ENCODE data around the gene BAIAP2.
A peak's percentile ranks its signal among the peaks of the same experiment; 100 is the strongest.

The BAIAP2 gene

DNA sequence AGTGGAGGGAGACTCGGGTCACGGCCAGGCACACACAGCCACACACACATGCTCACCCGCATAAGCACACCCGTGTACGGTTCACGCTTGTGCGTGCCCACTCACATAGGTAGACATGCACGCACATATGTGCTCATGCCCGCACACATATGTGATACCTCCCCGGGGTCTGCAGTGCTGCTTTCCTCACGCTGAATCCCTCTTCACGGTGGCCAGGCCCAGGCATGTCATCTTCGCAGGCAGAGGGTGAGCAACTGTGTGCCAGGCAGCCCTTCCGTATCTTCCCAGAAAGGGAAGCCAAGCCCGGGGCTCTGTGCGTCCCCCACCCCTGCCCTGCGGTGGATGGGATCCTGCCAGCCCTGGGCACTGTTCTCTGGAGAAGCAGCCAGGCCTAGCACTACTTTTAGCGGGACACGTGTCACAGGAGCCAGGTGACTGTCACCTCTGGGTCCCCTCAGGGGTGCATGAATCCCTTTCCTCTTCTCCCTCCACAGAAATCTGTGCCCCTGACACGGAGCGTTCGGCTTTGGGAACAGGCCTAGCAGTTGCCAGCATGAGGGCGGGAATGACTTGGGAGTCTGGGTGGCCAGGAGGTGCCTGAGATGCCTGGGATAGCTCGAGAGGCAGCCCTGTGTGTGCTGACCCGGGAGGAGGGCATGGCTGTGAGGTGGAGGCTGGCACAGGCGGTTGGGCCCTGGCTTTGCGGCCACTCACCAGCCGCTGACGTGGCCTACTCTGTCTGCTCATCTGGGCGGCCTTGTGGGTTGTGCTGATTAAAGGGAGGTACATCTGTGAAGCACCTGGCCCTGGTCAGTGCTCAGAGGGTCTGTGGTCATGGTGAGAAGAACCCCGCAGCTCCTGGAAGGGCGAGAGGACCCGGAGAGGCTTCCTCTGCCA, 47.5 kb downstream of the BAIAP2 start:
- no peak overlapping the region for H3K4me3 Mint-ChIP-seq
- ATAC-seq (no peak), DNase-seq (no peak)
- H3K36me3 Mint-ChIP-seq (ENCODE audit: low read depth) = no peaks in the 10 kb centered on the region
- no peaks in the 10 kb centered on the region for H3K4me1 Mint-ChIP-seq
- H3K27me3 Mint-ChIP-seq = no peaks in the 10 kb centered on the region
- H3K9me3 Mint-ChIP-seq = no peaks in the 10 kb centered on the region
- H3K27ac Mint-ChIP-seq = no peak overlapping the region

DNA sequence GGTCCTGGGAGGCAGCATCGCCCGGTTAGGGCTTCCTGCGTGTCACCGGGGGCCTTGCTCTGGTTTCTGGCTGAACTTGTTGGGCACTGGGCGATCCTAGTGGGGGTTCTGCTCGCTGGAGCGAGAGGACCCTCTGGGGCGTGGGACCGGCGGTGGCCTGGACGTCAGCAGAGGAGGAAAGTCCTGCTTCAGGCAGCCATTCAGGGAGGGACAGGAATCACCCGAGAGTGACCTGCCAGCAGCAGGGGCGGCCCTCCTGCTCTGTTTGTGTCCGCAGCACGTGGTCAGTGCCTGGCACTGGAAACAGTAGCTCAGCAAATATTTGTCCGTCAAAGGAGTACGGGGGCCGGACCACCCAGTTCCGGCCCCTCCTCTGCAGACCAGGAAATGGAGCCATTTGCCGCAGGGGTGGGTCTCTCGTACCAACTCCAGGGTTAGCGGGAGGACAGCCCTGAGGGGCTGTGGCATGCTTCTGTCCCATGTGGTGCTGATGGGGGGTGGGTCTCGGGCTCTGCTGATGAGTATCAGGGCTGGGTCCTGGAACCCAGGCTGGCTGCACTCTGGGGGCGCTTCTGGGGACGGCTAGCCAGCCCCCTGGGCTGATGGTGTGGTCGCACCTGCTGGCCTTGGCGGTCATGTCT, 48.3 kb downstream of the BAIAP2 start:
- H3K27me3 Mint-ChIP-seq = no peaks in the 10 kb centered on the region
- H3K4me1 Mint-ChIP-seq = no peaks in the 10 kb centered on the region
- no peak overlapping the region for H3K4me3 Mint-ChIP-seq
- no peaks in the 10 kb centered on the region for H3K9me3 Mint-ChIP-seq
- no peaks in the 10 kb centered on the region for H3K36me3 Mint-ChIP-seq (ENCODE audit: low read depth)
- DNase-seq = no peak
- ATAC-seq = no peak
- H3K27ac Mint-ChIP-seq = no peak overlapping the region

GRCh38 chr17:81084680-81085419, 49.9 kb downstream of the BAIAP2 start:
- Mint-ChIP-seq H3K36me3 (ENCODE audit: low read depth) (no peaks in the 10 kb centered on the region), H3K4me3 (no peak overlapping the region), H3K27me3 (no peaks in the 10 kb centered on the region), H3K9me3 (no peaks in the 10 kb centered on the region), H3K4me1 (no peaks in the 10 kb centered on the region), H3K27ac (no peak overlapping the region)
- ATAC-seq (no peak), DNase-seq (no peak)

DNA sequence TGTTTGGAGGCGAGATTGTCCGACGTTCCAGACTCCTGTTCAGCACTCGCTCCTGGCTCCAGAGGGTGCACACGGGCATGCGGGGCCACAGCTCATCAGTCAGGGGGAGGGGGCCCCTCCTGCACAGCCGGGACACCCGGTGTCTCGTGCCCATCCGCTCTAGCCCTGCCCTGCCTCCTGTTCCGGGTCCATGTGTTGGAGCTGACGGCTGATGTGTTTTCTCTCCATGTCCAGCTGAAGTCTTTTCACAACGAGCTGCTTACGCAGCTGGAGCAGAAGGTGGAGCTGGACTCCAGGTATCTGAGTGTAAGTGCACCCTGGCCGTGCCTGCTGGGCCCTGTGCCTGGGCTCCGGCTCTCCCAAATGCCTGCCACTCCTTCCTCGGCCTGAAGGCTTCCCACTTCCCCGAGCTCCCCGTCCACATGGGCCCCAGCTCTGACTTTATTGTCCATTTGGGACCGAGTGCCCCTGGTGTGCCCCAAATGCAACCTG, 50.5 kb downstream of the BAIAP2 start:
- ATAC-seq (no peak), DNase-seq (no peak)
- no peaks in the 10 kb centered on the region for H3K27me3 Mint-ChIP-seq
- no peaks in the 10 kb centered on the region for H3K4me1 Mint-ChIP-seq
- H3K27ac Mint-ChIP-seq = no peak overlapping the region
- H3K36me3 Mint-ChIP-seq (ENCODE audit: low read depth) = no peaks in the 10 kb centered on the region
- H3K9me3 Mint-ChIP-seq = no peaks in the 10 kb centered on the region
- no peak overlapping the region for H3K4me3 Mint-ChIP-seq

GRCh38 chr17:81086789-81087551, 52.0 kb downstream of the BAIAP2 start:
- no peak for DNase-seq
- H3K27ac Mint-ChIP-seq = no peak overlapping the region
- no peaks in the 10 kb centered on the region for H3K36me3 Mint-ChIP-seq (ENCODE audit: low read depth)
- no peaks in the 10 kb centered on the region for H3K9me3 Mint-ChIP-seq
- H3K4me3 Mint-ChIP-seq = no peak overlapping the region
- no peak for ATAC-seq
- H3K27me3 Mint-ChIP-seq = no peaks in the 10 kb centered on the region
- no peaks in the 10 kb centered on the region for H3K4me1 Mint-ChIP-seq

- peaks cover 2% of the 10 kb centered on the region for H3K27me3 Mint-ChIP-seq
- peaks cover 18% of the 10 kb centered on the region for H3K4me1 Mint-ChIP-seq
- peaks cover 1% of the 10 kb centered on the region for H3K36me3 Mint-ChIP-seq (ENCODE audit: low read depth)
- ATAC-seq = no peak
- no peak overlapping the region for H3K4me3 Mint-ChIP-seq
- H3K9me3 Mint-ChIP-seq = no peaks in the 10 kb centered on the region
- peak; percentile 32 for DNase-seq
- no peak overlapping the region for H3K27ac Mint-ChIP-seq
Observed at GRCh38 chr17:81090361-81091136, 55.6 kb downstream of the BAIAP2 start.

DNA sequence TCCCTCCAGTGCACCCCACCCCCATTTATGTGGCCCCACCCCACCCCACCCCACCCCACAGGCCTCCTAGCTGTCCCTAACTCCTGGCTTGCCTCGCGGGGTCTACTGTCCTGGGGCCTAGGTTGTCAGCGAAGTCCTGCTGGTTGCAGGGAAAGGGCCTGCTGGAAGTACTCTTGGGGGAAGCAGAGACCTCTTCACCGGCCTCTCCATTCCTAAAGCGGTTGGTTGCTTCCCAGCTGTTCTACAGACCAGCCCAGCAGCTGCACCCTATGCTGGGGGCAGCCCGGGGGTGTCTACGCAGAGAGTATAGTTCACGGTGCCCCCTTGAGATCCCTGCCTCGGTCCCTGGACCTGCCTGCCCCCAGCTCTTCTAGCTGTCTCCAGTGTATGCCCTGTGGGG, 56.2 kb downstream of the BAIAP2 start:
- Mint-ChIP-seq H3K4me1 (peaks cover 24% of the 10 kb centered on the region), H3K27me3 (peaks cover 2% of the 10 kb centered on the region), H3K4me3 (no peak overlapping the region), H3K9me3 (no peaks in the 10 kb centered on the region), H3K36me3 (ENCODE audit: low read depth) (peaks cover 1% of the 10 kb centered on the region), H3K27ac (no peak overlapping the region)
- no peak for DNase-seq
- ATAC-seq = no peak

- ATAC-seq (no peak), DNase-seq (no peak)
- Mint-ChIP-seq H3K4me3 (no peak overlapping the region), H3K9me3 (no peaks in the 10 kb centered on the region), H3K4me1 (peaks cover 32% of the 10 kb centered on the region), H3K27me3 (peaks cover 2% of the 10 kb centered on the region), H3K36me3 (ENCODE audit: low read depth) (peaks cover 1% of the 10 kb centered on the region), H3K27ac (no peak overlapping the region)
Observed at GRCh38 chr17:81091774-81092517, 57.0 kb downstream of the BAIAP2 start.

DNA sequence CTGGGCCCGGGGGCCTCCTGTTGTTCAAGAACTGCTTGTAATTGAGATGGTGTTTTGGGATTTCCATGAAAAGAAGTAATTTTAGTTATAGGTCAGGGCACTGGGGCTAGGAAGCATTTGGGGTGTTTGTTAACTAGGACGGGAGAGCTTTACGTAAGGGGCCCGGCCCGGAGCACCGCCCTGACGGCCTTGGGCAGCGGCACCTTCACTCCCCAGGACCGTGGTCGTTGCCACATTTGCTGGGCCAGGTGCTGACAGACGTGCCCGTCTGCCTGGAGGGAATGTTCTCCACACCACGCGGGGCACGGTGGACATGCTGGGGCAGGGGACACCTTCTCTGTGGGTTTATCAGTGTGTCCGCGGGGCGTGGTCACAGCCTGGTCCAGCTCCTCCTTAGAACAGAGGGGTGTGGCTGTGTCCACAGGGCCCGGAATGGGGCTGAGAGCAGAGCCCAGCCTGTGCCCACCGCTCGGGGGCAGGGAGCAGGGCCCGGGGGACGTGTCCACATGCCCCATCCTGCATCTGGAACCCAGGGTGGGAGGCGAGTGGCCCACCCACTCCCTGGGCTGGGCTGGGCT, 57.7 kb downstream of the BAIAP2 start:
- DNase-seq (no peak), ATAC-seq (no peak)
- peaks cover 1% of the 10 kb centered on the region for H3K36me3 Mint-ChIP-seq (ENCODE audit: low read depth)
- no peak overlapping the region for H3K4me3 Mint-ChIP-seq
- H3K27me3 Mint-ChIP-seq = peaks cover 2% of the 10 kb centered on the region
- no peak overlapping the region for H3K27ac Mint-ChIP-seq
- H3K4me1 Mint-ChIP-seq = peaks cover 37% of the 10 kb centered on the region
- H3K9me3 Mint-ChIP-seq = no peaks in the 10 kb centered on the region

DNA sequence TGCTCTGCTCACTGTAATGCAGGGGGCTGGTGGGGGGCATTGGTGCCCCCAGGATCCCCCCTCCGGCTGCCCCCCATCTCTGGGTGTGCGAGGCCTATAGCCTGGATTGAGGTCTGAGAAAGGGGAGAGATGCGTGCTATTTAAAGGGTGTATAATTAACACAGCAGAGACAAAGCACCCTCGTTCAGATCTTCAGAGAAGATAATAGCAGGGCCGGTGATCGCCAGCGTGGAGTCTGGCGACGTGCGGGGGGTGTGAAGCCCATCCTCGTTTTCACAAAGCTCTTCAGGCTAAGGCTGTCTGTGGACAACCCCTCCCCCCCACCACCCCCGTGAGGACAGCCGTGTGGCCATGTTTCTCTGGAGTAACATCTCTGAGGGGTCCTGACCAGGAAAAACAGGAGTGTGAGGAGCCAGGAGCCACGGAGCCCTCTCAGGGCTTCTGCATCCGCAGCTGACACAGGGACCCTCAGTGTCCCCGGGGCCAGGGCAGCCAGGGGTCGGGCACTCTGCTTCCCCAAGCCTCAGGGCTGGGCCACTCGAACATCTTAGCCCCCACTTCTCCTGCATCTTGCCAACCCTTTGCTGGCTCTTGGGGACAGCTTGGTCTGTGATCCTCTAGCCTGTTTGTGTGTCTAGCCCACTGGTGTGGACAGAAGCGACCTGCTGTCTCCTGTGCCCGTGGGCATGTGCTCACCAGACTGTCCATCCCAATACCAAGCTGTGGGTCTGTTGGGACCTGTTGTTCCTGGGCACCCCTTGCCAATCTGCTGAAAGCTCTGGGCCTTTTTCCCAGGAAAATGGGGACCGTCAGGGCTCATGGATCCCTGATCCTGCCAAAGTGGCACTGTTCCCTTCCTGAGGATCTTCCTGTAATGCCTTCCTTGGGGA, 58.9 kb downstream of the BAIAP2 start:
- Mint-ChIP-seq H3K36me3 (ENCODE audit: low read depth) (peaks cover 1% of the 10 kb centered on the region), H3K9me3 (no peaks in the 10 kb centered on the region), H3K4me3 (no peak overlapping the region), H3K27me3 (peaks cover 2% of the 10 kb centered on the region), H3K27ac (peak overlapping the region; percentile 72), H3K4me1 (peaks cover 41% of the 10 kb centered on the region)
- no peak for DNase-seq
- ATAC-seq = no peak

DNA sequence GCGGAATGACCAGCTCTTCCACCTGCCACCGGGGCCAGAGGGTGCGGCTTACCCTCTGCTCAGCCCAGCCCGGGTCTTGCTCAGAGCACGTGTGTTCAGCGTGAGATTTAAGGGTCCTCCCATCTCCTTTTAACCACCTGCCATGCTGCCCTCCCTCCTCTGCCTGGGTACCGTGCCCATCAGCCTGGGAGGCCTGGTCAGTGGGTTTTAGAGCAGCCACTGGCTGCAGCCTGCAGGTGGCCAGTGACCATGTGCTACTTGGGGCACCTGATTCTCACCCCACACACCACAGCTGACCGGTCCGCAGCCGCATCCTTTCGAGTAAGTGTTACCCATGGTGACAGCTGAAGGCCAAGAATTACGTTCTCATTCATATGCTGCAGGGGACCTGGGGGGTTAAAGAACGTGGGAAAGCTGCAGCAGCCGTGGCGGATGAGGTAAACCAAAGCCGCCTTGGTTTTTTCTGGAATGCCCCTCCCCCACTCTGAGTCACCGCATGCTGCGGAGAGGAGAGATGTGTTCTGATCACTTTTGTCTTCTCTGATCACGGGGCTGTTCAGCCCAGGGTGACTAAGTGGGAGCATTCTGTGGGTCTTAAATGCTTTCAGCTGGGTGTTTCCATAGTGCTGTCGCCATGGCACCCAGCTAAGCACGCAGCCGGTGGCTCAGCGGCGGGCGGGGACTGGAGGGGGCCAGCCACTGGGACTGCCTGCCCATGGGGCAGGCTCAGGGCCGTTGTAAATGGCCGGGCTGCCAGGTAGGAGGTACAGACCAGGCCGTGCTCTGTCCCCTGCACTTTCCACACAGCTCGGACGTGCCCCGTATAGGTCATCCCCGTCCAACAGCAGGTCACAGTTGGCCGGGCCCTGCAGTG, 59.8 kb downstream of the BAIAP2 start:
- Mint-ChIP-seq H3K4me3 (peak overlapping the region; percentile 42), H3K27ac (peak overlapping the region; percentile 72), H3K27me3 (peaks cover 2% of the 10 kb centered on the region), H3K36me3 (ENCODE audit: low read depth) (peaks cover 1% of the 10 kb centered on the region), H3K4me1 (peaks cover 41% of the 10 kb centered on the region), H3K9me3 (no peaks in the 10 kb centered on the region)
- ATAC-seq (peak; percentile 91), DNase-seq (peak; percentile 88)

Data from activated naive CD8-positive, alpha-beta T cell treated with anti-CD3 and anti-CD28 coated beads, Interleukin-2, amount 50 U/mL, for 24 hours (primary cell).